SKM-1 (cell line): ENCODE results near the gene LBX1.
"Not testable (repeated sequence)": the region's sequence is repeated elsewhere in the genome, so short reads cannot be mapped to it uniquely, and the experiment has no call there.

Experiments used
- DNase-seq: peaks from one replicate; lab custom pipeline; 2025; ENCODE audit not compliant: unreplicated experiment; lab: John Stamatoyannopoulos, UW

LBX1 gene

DNA sequence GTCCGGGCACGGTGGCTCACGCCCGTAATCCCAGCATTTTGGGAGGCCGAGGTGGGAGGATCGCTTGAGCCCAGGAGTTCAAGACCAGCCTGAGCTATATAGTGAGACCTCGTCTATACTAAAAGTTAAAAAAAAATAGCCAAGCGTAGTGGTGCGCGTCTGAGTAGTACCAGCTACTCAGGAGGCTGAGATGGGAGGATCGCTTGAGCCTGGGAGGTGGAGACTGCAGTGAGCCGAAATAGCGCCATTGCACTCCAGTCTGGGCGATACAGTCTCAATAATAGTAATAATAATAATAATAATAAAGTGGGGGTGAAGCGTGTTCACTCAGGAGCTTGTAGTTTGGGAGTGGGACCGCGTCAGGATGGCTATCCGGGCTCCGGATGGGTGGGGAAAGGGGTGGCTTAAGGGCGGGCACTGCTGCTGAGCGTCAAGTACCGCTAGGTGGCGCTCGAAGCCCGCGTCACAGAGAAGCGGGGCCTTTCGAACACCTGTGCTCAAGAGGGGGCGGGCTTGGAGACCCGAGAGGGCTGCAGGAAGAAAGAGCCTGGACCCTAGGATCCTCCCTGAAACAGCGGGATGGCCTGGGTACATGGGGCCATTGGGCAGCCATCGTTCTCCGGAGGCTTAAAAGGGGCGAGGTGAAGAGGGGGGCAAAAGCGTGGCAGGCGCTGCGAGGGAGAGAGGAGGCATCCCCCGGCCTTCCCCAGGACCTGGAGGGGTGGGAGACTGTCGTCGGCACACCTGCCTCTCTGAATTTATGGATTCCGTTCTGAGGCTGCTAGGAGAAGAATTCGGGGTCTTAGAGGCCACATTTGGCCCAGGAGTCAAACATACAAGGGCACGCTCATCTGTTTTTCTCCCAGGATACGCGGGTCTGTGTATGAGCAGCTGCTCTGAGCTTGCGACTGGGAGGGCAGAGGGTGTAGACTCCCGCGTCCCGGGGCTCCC is 14.5 kb downstream of the LBX1 start:
- peak; percentile 9 for DNase-seq

DNA sequence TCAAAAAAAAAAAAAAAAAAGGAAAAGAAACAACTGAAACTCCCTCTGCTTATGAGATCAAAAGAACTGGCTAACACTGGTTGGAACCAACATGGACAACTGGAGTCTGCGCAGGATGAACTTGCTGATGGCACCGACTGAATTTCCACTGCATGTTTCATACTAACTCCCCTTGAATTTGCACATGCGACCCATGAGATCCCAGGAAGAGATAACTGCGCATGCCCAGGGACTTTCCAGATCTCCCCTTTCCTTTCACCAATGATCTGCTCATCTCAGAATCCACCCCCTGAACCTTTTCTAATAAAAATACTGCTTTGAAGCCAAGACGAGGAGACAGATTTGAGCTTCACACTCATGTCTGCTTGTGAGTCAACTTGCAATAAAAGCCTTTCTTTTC is 20.7 kb downstream of the LBX1 start:
- DNase-seq: no peak

DNA sequence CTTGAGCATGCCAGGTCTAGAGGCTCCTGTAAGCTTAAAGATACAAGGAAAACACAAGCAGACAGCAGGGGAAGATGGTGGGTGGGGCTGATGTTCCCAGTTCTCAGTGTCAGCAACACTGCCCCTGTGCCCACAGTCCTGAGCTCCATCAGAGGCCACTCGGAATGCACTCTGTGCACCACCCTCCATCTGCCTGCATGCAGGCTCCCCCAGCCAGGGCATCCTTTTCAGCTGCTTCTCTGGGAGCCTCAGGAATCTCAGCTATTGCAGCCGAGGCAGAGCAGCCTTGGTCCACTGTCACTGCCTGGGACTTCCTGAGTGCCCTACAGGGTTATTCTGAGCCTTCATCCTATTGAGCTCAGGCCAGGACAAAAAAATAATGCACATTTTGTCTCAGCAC is 22.2 kb downstream of the LBX1 start:
- no peak for DNase-seq

GRCh38 chr10:101202667-101203066 is 26.6 kb downstream of the LBX1 start:
- not testable (repeated sequence) for DNase-seq

DNA sequence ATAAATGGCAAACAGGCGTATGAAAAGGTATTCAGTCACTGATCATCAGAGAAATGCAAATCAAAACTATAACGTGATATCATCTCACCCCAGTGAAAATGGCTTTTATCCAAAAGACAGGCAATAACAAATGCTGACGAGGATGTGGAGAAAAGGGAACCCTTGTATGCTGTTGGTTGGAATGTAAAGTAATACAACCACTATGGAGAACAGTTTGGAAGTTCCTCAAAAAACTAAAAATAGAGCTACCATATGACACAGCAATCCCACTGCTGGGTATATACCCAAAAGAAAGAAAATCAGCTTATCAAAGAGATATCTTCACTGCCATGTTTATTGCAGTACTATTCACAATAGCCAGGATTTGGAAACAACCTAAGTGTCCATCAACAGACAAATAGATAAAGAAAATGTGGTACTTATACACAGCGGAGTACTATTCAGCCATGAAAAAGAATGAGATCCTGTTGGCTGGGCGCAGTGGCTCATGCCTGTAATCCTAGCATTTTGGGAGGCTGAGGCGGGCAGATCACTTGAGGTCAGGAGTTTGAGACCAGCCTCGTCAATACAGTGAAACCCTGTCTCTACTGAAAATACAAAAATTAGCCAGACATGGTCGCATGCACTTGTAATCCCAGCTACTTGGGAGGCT is 30.8 kb downstream of the LBX1 start:
- DNase-seq: not testable (repeated sequence)

- no peak for DNase-seq
Observed at GRCh38 chr10:101195921-101196320, 33.3 kb downstream of the LBX1 start.

GRCh38 chr10:101189461-101190401 is 39.5 kb downstream of the LBX1 start:
- DNase-seq: no peak

DNA sequence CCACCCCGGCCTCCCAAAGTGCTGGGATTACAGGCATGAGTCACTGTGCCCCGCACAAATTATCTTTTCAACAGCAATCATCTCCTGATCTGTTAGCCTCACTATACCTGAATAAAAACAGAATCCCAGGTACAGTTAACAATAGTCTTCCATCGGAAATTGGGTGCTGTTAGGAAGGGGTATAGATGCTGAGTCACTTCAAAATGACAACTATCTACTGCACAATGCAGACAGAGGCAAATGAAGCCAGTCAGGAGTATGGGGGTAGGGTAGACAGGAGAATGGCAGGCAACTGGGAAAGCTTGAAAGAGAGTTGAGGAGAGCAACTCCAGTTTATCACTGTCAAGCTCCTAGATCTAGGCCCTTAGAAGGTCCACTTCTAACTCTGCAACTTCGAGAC is 40.3 kb downstream of the LBX1 start:
- no peak for DNase-seq

GRCh38 chr10:101183458-101184183 is 45.6 kb downstream of the LBX1 start:
- DNase-seq: no peak

- DNase-seq: no peak
Observed at GRCh38 chr10:101182936-101183335, 46.3 kb downstream of the LBX1 start.
